HG03139 (cell line): Measurements from ENCODE around the gene MROH2A.

ENCODE experiments used
- ATAC-seq: cut with Tn5 transposase; IDR thresholded peaks from one replicate; pipeline ENCODE4 v1.9.1; 2021; ENCODE audit not compliant: unreplicated experiment

MROH2A gene

DNA sequence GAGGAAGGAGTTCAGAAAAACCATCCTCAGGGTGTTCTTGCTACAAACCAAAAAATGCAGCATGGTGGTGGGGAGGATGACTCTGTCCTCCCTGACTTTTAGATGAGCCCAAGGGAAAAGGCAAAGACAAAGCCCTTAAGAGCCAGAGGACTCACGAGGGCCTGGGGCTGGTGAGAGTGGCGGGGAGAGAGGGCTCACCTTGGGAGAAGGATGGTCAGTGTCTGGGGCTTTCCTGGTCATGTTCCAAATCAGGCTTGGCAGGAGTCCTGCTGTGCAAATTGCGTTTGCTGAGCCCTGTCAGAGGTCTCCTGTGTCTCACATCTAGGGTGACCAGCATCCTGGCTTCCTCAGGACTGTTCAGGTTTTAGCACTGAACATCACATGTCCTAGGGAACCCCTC is 13.4 kb upstream of the MROH2A start:
- ATAC-seq, result no peak

DNA sequence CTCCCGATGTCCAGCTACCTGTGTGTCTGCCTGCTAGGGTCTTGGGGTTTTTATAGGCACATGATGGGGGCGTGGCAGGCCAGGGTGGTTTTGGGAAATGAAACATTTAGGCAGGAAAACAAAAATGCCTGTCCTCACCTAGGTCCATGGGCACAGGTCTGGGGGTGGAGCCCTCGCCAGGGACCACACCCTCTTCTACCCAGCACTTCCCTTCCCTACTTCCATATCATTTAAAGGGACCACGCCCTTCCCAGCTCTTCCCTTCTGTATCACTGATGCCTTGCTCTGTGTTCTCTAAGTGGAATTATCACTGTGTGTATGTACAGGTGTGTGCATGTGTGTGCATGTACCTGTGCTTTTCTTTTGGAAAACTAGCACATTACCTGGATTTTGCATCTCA is 11.7 kb upstream of the MROH2A start:
- ATAC-seq, result no peak

DNA sequence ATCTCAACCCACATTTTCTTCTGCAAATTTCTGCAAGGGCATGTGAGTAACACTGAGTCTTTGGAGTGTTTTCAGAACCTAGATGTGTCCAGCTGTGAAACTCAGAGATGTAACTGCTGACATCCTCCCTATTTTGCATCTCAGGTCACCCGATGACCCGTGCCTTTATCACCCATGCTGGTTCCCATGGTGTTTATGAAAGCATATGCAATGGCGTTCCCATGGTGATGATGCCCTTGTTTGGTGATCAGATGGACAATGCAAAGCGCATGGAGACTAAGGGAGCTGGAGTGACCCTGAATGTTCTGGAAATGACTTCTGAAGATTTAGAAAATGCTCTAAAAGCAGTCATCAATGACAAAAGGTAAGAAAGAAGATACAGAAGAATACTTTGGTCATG is 10.1 kb upstream of the MROH2A start:
- ATAC-seq, result no peak

DNA sequence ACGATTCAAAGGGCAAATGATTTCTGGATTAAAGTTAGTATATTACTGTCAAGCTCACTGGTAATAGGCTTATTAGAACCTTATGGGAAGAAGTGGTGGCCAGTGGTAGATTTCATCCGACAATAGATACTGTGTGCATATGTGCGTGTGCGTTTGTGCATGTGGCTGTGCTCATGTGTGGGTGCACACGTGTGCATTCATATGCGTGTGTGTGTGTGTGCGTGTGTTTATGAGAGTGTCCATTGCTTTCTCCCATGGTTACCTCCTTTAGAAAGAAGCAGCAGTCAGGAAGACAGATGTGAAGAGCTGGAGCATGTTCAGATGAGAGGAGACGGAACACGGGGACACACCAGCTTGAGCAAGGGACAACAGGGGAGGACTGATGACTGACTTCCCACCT is 8.9 kb upstream of the MROH2A start:
- ATAC-seq, result no peak

DNA sequence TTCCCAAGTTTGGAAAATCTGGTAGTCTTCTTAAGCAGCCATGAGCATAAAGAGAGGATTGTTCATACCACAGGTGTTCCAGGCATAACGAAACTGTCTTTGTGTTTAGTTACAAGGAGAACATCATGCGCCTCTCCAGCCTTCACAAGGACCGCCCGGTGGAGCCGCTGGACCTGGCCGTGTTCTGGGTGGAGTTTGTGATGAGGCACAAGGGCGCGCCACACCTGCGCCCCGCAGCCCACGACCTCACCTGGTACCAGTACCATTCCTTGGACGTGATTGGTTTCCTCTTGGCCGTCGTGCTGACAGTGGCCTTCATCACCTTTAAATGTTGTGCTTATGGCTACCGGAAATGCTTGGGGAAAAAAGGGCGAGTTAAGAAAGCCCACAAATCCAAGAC is 6.0 kb upstream of the MROH2A start:
- ATAC-seq, result no peak

DNA sequence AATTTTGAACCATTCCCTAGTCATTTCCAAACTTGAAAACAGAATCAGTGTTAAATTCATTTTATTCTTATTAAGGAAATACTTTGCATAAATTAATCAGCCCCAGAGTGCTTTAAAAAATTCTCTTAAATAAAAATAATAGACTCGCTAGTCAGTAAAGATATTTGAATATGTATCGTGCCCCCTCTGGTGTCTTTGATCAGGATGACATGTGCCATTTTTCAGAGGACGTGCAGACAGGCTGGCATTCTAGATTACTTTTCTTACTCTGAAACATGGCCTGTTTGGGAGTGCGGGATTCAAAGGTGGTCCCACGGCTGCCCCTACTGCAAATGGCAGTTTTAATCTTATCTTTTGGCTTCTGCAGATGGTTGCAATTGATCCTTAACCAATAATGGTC is 5.5 kb upstream of the MROH2A start:
- no peak for ATAC-seq

DNA sequence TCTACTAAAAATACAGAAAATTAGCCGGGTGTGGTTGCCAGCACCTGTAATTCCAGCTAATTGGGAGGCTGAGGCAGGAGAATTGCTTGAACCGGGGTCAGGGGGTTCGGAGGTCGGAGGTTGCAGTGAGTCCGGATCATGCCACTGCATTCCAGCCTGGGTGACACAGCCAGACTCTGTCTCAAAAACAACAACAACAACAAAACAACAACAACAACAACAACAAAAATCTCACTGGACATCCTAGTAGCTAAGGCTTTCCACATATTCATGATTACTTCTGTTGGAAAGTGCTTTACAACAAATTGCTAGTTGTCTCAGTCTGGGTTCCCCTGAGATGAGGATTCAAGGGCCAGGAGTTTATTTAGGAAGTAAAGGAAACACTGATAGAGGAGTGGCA is 4.3 kb upstream of the MROH2A start:
- ATAC-seq, result no peak

DNA sequence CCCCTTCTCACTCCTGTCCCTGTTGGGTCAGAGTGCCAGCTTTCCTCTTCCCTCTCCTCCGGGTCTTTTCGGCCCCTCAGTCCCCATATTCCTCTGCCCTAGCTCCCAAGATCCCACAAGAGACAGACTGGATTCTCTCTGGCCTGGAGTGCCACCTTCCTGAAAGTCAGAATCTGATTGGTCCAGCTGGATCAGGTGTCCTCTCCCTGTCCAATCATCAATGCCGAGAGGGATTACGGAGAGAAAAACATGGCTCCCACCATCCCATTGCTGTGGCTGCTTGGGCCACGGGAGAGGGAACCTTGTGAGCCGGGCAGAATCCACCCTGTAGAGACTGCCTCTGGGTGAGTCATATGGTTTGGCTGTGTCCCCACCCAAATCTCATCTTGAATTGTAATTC is 2.7 kb upstream of the MROH2A start:
- ATAC-seq, result no peak

DNA sequence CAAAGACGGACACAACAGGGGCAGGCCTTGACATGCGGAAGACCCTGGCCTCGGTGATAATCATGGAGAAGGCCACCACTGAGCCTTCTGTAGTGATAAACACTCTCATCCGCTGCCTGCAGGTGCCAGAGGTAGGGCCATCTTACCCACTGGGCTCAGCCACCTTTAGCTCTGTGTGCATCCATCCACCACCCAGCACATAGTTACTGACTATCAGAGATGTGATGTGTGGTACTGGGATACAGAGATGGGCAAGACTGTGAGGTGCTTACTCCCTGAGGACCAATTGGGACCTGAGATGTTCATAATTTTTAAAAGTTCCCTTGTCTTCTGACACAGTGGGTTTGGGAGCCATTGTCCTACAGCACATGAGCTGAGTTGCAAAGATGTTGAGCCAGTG is 1.6 kb downstream of the MROH2A start:
- ATAC-seq, result no peak

DNA sequence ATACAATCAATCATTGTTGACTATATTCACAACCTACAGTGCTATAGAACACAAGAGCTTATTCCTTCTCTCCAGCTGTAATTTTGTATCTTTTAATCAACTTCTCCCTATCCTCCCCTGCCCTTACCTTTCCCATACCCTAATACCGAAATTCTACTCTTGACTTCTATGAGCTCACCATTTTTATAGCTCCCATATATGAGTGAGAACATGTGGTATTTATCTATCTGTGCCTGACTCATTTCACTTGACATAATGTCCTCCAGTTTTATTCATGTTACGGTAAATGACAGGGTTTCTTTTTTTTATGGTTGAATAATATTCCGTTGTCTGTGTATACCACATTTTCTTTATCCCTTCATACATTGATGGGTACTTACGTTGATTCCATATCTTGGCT is 2.6 kb downstream of the MROH2A start:
- ATAC-seq, result no peak

DNA sequence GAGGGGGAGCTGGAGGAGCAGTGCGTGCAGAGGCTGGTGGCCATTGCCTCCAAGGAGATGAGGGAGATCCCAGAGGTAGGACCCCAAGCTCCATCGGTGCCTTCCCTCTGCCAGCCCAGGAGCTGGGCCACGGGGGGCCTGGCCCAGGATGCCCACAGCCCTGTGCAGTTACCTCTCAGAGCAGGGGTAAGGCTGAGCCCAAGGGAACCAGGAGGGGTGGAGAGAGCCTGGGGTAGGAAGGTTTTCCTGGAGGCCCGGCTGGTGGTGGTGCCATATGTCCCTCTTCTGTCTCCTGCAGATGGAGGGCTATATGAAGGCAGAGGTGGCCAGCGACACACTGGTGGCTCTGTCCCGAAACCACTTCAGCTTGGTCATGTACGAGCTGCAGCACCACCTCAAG is 11.4 kb downstream of the MROH2A start:
- no peak for ATAC-seq

DNA sequence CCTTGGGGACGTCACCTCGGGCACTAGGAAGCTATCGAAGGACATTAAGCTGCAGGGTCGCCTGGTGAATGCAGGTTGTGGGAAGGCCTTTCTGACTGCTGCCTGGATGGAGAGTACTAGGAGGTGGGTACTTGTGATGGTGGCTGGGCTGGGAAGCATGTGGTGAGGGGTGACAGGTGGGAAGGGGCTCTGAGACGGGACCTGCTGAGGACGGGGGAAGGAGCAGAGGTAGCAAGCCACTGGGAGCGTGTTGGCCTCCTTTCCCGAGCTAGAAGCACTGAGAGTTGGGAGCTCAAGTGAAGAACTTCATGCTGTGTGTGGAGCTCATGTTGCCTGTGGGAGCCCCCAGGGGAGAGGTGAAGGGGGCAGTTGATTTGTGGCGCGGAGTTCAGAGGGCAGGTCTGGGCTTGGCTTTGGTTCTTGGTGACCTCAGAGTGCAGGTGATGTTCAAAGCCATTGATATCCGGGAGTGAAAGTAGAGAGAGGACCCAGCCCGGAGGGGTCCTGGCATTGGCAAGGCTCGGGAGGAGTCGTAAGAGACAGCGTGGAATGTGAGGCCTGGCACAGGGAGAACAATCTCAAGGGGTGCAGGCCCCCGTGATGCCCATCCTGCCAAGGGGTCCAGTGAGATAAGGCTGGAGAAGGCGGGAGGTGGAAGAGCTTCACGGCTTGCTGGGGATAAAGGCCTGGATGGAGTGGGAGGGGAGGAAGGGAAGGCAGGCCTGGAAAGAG is 13.2 kb downstream of the MROH2A start:
- no peak for ATAC-seq

DNA sequence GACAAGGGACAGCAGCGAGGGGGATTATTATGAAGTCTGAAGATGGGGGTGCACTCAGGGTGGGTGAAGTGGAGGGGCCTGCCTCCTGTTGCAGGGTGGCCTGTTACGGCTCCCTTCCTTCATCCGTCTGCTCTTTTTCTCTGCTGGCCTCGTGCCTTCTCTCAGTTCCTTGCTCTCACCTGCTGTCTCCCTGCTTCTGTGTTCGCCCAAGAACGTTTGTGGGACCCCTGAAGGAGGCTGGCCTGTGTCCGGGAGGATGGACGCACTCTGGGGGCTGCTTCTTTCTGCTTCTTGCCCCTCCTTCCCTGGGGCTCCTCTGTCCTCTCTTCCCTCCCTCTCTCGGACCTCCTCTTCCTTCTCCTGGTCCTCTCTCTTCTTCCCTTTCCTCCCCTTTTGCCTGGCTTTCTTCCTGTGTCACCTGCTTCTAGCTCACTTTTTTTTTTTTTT is 13.8 kb downstream of the MROH2A start:
- no peak for ATAC-seq

DNA sequence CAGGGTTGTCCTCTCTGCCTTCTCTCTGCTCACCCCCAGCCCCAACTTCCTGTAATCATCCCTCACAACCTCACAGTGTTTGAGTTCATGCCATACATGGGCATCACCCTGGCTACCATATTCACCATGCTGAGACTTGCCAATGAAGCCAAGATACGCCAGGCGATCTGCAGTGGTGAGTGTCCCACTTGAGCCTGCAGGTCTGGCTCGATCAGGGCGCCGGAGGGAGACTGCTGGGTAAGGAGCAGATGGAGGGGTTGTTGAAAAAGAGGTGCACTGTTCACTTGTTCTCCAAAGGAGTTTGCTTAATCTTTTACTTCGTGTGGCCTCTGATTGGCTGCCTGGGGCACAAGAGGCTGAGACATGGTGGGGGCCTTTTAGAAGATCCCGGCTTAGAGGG is 14.6 kb downstream of the MROH2A start:
- ATAC-seq, result no peak

DNA sequence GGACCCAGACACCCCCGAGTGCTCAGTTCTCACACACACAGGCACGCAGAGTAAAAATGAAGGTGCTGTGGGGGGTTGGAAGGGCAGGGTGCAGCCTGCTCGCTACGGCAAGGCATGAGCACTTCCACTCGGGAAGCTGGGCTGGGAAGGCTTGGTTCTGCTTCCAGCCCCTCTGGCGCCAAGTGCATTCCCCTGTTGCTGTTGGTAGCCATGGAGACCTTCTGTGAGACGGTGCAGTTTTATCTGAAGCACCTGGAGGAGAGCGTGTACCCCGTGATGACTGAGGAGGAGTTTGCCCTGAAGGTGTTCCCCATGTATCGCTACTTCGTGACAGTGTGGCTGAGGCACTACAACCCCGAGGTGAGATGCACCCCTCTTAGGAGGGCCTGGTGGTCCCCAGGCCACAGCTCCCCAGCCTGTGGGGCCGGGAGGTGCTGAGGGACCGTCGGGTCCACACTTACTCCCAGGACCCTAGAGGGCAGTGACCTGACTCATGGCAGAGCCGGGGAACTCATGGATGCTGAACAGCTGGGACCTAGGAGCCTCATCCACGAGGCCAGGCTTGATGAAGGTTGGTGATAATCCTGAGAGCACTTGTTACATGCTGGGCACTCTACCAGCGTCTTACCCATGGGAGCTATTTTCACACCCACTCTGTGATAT is 15.5 kb downstream of the MROH2A start:
- no peak for ATAC-seq

DNA sequence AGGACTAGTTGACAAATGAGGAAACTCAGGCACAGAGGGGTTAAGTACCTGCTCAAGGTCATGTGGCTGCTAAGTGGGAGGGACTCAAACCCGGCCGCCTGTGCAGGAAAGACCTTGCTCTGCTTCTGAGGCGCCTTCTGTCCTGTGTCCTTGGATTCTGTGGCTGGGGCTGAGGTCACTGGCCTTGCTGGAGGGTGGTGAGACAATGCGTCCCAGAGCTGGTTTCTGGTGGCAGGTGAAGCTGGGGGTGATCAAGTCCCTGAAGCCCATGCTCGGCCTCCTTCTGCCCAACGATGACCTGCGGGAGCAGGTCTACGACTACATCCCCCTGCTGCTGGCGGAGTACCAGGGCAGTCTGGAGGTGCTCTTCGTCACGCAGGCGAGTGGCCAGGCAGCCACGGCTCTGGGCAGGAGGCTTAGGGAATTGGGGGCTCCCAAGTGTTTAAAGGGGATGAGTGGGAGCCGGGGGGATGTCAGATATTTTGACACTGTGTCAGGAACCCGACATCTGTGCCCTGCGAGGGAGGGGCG is 16.1 kb downstream of the MROH2A start:
- no peak for ATAC-seq

DNA sequence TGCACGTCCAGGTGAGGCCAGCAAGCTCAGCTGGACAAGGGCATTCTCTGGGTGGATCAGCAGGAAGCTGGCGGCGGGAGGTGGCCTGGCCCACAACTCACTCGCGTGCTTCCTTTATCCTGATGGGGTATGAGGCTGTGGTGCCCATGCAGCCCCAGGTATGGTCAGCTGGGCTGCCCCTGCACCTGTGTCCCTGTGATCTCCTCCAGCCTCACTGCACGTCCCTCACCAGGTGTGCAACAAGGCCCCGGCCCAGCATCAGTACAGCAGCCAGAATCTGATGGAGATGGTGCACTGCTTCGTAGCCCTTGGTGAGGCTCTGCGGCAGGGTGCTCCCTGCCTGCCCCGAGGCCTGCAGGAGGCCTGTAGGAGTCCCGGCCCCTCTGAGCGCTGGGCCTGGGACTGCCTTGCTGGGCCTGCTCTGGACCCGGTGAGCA is 17.6 kb downstream of the MROH2A start:
- no peak for ATAC-seq

DNA sequence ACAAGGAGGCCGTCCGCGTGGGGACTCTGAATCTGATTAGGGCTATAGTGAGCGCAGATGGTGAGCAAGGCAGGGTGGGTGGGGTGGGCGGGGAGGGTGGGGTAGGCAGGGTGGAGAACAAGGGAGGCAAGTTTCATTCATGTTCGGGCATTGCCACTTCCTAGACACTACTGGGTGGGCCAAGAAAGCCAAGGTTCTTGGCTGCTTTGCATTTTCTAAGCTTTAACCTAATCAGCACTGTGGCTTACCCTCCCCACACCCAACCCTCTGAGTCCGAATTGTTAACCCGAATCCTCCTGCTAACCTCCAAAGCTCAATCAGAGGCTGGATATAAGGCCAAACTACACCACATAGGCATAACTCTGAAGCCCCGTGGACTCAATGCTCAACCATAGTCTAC is 18.1 kb downstream of the MROH2A start:
- no peak for ATAC-seq

DNA sequence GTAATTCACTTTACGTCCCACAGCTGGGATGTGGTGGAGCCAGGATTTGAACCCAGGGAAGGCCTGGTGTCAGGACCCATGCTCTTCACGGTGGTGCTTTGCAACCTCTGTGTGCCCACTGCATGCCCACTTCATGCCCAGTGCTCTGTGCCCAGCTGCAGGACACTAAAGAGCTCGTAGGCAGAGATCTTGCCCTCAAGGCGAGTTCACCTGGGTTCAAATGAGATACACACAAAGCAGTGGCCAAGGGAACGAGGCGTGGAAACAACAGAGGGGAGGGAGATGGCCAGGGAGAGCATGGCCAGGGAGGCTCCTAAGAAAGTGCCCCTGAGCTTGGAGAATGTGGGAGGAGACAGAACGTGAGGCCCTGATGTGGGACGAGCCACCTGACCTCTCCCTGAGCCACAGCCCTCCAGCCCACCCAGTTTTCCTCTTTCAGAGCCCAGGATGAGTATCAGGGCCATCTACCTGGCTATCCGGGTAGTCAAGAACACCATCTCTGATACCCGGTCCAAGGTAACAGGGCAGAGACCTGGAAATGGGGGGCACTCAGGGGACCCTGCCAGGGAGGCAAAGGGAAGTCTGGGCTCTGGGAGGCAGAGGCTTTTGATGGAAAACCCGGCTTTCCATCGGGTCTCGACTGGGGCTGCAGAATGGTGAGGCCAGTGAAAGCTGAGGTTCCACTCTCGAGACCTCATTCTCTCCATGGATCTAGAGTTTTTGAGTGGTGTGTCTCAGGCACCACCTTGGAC is 20.4 kb downstream of the MROH2A start:
- no peak for ATAC-seq

DNA sequence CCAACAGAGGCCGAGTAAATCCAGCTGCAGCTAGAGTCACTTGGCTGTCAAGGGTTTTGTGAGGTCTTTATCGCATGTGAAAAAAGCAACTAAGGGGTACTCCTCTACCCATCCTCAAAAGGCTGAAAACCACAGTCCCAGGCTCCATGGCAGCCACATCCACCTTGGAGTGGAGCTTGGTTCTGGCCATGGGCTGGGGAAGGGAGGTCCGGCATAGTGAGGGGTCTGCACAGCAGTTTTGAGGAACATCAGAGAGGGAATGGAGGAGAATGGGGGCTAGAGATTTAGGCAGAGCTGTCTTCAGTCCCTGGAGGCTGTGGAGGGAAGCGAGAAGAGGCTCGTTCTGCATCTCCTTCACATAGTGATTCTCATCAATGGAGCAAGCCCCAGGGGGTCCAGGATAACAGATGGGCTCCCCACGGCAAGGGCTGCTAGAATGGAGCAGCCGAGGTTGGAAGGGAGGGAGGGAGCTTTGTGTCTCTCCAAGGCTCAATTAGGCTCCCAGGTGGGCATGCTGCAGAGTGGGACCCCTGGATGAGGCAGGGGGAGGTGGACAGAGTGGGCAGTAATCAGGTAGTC is 21.0 kb downstream of the MROH2A start:
- no peak for ATAC-seq

DNA sequence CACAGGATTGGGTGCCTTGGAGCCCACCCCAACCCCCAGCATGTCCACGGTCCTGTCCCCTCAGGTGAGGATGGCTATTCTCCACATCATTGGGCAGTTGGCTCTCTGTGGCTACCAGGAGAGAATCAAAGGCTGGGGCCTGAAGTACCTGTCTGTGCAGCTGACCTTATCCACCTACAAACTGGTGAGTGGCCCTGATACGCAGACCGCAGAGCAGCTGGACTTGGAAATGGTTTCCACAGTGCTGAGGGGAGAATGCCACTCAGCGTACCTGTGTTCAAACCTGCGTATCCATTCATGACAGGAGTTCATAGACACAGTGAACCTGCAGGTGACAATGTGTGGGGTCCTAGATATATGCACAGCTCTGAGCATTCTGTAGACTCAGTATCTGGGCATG is 21.6 kb downstream of the MROH2A start:
- no peak for ATAC-seq

DNA sequence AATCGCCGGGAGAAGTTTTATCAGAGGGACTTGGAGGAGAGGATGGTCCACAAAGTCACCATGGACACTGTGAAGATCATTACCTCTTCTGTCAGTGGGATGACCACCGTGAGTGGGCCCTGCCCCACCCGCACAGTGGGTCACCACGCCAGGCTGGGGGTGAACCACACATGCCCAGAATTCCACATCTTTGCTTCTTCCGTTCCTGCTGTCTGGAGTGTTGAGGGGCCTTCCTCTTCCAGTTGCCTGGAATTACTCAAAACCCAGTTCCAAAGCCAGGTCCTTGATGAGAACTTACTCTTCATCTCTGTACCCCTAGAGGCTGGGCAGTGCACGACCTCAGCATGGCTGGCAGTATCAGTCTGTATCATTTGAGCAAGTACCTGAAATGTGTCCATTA is 22.1 kb downstream of the MROH2A start:
- ATAC-seq, result no peak
